SU-DHL-6 (cell line): ENCODE measurements around the gene DRC3.

ENCODE experiments used
- EZH2phosphoT487 ChIP-seq: fragments of 200-600 bp; sonication (generic), shearing (Covaris generic); conservative IDR thresholded peaks from 2 replicates; pipeline ENCODE4 v1.6.1; 2018; ENCODE audit warnings: mild to moderate bottlenecking, antibody characterized with exemption, low read length, moderate library complexity, mixed read lengths
- TF ChIP-seq, protein P1 (sequence below): fragments of 200-600 bp; sonication (generic); IDR thresholded peaks from one replicate; pipeline ENCODE4 v1.5.1; 2017; ENCODE audit warnings: antibody characterized with exemption, mild to moderate bottlenecking, low read length, moderate library complexity; ENCODE audit not compliant: insufficient read depth, poor library complexity, severe bottlenecking

DNA sequence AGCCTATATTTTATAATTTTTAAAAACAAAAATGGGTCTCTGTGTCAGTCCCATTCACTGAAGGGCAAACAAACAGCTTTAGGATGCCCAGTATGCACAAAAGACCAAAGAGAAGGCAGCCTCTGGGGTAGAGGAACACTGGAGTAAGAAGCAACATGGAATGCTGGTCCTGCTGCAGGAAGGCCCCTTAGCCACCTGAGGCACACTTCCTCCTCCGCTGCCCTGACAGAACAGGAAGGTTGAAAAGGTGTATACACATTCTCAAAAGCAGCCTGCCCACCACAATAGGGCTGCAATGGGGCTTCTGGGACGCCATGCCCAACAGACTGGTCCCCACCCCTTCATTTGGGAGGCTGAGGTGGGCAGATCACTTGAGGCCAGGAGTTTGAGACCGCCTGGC, 20.0 kb upstream of the DRC3 start:
- TF ChIP-seq, protein P1, sequence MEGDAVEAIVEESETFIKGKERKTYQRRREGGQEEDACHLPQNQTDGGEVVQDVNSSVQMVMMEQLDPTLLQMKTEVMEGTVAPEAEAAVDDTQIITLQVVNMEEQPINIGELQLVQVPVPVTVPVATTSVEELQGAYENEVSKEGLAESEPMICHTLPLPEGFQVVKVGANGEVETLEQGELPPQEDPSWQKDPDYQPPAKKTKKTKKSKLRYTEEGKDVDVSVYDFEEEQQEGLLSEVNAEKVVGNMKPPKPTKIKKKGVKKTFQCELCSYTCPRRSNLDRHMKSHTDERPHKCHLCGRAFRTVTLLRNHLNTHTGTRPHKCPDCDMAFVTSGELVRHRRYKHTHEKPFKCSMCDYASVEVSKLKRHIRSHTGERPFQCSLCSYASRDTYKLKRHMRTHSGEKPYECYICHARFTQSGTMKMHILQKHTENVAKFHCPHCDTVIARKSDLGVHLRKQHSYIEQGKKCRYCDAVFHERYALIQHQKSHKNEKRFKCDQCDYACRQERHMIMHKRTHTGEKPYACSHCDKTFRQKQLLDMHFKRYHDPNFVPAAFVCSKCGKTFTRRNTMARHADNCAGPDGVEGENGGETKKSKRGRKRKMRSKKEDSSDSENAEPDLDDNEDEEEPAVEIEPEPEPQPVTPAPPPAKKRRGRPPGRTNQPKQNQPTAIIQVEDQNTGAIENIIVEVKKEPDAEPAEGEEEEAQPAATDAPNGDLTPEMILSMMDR, result no peak
- TF ChIP-seq EZH2phosphoT487, result no peak
